Right hindlimb (tissue), 1 donor: ENCODE data around the gene ALPK3.
"Not testable (repeated sequence)": the region's sequence is repeated elsewhere in the genome, so short reads cannot be mapped to it uniquely, and the experiment has no call there.

ENCODE experiments used
- DNase-seq: peaks from one replicate; pipeline ENCODE4 v3.0.0-alpha.2; 2018

The ALPK3 gene

GRCh38 chr15:84876269-84876668 is 59.1 kb downstream of the ALPK3 start:
- no peak for DNase-seq

DNA sequence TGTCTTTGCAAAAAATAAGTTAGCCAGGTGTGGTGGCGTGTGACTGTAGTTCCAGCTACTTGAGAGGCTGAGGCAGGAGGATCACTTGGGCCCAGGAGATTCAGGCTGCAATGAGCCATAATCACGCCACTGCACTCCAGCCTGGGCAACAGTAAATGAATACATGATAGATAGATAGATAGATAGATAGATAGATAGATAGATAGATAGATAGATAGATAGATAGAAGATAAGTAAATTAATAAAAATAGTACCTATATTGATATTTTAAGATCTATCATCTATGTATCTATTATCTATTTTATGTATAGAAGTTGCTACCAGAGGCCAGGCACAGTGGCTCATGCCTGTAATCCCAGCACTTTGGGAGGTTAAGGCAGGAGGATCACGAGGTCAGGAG is 60.5 kb downstream of the ALPK3 start:
- DNase-seq: not testable (repeated sequence)

GRCh38 chr15:84878504-84878903 is 61.3 kb downstream of the ALPK3 start:
- peak; percentile 54 for DNase-seq

- DNase-seq: no peak
Observed at GRCh38 chr15:84879088-84879780, 62.1 kb downstream of the ALPK3 start.

DNA sequence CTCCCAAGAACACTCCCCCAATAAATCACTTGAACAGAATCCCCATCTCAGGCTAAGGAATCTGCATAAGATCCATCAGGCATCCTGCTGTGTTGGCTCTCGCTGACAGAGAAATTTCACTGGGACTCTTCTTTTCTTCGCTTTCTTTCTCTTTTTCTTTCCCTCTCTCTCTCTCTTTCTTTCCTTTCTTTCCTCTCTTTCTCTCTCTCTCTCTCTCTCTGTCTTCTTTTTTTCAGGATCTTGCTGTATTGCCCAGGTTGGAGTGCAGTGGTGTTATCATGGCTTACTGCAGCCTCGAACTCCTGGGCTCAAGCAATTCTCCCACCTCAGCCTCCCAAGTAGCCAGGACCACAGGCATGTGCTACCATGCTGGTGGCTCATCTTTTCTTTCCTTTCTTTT is 62.9 kb downstream of the ALPK3 start:
- no peak for DNase-seq

GRCh38 chr15:84880822-84881519 is 63.8 kb downstream of the ALPK3 start:
- DNase-seq: no peak

DNA sequence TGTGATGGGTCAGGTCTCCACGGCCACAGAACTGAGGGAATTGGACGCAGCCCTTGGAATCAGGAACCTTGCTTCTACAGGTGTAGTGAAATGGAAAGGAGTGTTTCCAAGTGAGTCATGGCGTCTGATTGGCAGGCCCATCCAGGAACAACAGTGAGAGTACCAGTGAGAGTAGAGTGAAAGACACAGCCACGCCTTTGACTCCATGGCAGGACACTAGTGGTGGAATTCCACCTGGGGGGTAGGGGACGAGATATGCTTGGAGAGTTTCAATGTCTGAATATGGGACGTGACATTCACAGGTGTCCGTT is 64.3 kb downstream of the ALPK3 start:
- DNase-seq: no peak

DNA sequence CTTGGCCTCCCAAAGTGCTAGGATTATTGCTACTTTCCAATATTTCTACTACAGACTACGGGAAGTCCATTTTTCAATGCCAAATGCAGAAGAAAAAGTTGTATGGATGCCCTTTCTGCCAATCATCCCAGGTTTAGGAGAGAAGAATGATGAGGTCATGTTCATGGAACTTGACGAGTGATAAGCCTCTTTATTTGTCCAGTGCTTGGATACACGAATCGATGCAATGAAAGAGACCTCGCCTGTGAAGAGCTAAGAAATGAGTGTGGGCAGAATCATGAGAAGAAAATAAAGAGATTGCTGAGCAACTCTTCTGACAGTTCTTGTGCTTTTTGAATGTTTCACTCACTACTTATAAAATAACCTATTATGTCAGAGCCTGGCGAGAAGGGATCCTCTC is 66.3 kb downstream of the ALPK3 start:
- no peak for DNase-seq

DNA sequence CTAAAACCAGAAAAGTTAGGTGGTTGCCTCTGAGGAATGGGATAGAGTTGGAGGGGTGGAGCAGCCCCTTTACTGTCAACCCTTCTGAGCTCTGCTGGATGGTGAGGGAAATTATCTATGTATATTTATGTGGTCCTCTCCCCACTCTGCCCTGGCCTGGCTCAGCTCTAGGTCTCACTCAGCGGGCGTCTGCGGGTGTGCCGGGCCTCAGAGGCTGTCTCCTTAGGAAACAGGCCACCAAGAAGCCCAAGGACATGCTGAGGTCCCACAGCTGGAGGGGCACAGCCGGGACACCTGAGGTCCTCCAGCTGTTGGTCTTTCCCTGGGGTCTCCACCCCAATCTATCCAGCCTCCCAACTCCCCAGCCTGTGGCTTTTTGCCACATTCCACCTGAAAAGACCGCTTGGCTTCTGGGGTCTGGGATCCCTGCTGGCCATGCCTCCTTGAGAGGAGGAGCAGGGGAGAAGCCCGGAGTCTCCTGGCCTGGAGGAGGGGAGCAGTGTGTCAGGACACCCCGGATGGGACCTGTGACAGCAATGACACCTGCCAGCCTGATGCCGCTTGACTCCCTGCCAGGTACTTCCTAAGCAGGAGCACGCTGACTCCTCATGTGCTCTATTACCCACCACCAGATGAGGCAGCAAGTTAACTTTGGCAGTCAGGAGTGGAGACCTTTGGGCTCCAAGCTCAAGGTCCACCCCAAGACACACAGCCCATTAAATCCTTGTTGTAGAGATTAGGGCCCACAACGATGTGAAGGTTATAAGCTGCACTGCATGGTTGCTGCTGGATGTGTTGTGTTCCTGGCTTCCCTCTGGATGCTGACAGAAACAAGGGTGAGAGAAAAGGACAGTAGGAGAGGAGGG is 67.0 kb downstream of the ALPK3 start, which contains the start of gene SLC28A1:
Gene SLC28A1 (plus strand): TSS at position 747 of the 866 bp plus-strand sequence. CDS start 3,099 bp downstream, outside the sequence.
- no peak for DNase-seq

GRCh38 chr15:84885801-84886200 is 68.6 kb downstream of the ALPK3 start:
- no peak for DNase-seq

DNA sequence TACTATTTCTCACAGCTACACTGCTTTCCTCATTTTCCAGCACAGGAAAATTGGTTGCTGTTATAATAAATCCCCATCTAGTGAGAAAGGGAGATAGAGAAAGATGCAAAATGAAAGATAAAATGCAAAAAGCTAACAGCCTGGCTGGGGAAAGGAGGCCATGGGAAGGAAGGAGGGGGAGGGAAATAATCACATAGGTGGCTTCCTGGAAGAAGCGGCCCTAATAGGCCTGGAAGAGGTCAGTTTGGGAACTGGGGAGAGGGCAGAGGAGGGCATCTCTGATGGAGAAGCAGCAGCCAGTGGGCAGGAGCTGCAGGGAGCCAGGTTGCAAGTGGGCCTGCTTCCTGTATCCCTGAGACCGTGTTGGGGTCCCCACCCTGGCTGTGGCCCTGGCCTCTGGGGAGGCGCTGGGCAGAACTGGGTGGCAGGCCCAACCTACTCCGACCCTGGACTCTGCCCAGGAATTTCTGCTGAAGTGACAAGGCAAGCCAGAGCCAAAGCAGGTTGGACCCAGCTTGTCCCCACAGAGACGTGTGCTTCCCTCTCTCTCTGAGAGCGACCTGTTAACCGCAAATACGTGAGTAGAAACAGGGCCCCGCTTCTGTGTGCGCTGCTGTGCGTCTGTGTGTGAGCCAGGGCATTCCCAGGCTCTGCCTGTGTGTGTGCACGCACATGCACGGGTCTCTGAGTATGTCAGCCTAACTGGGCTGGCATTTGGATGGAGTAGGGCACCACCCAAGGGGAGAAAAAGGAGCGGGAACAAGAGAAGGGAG is 69.2 kb downstream of the ALPK3 start:
- DNase-seq: no peak

- no peak for DNase-seq
Observed at GRCh38 chr15:84886984-84887299, 69.8 kb downstream of the ALPK3 start.

GRCh38 chr15:84887938-84888337 is 70.8 kb downstream of the ALPK3 start:
- DNase-seq: no peak

GRCh38 chr15:84888639-84889038 is 71.5 kb downstream of the ALPK3 start:
- no peak for DNase-seq

DNA sequence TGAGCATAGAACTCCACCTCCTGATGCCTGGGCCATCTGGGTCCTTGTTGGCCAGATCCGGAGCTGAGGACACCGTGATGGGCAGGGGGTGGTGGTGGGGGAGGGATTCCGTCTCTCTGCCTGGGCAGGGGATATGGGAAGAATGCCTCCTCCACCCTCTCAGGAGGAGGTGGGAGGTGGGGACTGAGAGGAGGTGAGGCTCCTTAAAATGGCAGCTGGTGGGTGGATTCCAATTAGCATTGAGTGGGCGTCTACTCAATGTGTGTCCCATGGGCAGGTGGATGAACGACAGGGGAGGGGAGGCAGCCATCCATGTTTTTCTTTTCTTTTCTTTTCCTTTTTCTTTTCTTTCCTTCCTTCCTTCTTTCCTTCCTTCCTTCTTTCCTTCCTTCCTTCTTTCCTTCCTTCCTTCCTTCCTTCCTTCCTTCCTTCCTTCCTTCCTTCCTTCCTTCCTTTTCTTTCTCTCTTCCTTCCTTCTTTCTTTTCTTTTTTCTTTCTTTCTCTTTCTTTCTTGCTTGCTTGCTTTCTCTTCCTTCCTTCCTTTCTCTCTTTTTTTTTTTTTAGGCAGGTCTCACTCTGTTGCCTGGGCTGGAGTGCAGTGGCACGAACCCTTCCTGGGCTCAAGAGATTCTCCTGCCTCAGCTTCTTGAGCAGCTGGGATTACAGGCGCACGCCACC is 72.3 kb downstream of the ALPK3 start:
- no peak for DNase-seq

GRCh38 chr15:84889991-84890669 is 73.0 kb downstream of the ALPK3 start:
- no peak for DNase-seq

DNA sequence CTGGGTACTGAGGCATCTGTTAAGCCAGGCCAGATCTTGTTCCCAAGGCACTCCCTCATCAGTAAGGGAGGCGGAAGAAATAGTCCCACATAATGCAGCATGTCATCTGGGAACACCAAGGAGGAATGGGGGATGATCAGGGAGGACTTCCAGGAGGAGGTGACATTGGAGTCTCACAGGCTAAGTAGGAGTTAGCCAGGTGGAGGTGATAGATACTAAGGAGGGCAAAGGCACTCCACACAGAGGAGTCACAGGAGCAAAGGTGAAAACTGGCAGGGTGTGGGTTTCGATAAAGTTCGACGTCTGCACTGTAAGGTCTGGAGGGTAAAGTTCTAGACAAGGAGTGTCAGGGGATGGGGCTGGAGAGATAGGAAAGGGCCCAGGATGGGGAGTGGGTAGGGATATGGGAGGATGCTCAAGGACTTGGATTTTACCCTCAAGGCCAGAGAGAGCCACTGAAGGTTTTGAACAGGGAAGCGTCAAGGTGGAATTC is 73.6 kb downstream of the ALPK3 start:
- DNase-seq: no peak

DNA sequence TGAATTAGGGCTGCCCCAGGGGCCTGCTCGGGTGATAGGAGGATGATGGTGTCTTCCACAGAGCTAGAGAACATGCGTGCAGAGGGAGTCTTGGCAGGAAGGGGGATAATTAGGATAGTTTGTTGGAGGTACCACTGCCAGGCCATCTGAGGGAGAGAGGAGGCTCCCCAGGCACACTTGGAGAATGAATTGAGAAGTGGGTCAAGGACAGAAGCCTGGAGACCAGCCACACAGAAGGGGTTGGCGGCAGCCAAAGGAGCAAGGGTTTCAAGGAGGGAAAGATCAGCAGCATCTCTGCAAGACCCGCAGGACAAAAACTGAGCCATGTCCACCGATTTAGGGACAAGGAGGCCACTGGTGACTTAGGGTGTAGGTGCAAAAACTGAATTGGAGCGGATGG is 74.2 kb downstream of the ALPK3 start:
- no peak for DNase-seq

DNA sequence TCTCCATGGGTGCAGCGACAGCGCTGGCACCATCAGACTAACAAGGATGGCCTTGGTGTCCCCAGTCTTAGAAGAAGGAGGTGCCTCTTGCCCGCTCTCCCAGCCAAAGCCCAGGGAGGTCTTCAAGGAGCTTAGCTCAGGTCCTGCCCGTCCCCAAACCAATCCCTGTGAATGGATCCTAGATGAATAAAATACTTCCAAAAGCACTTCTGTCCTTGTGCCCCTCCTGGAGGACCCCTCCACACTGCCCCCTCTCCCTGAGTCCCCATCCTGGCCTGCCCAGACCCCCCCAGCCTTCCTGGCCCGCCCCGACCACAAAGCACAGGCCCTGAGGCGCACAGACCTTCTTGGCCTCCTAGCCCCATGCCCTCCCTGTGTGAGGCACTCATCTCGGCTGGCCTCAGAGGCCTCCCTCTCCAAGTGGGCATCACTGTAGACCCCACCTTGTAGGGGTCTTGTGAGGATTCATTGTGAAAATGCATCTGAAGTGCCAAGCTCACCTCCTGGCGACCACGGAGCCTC is 75.7 kb downstream of the ALPK3 start:
- no peak for DNase-seq

DNA sequence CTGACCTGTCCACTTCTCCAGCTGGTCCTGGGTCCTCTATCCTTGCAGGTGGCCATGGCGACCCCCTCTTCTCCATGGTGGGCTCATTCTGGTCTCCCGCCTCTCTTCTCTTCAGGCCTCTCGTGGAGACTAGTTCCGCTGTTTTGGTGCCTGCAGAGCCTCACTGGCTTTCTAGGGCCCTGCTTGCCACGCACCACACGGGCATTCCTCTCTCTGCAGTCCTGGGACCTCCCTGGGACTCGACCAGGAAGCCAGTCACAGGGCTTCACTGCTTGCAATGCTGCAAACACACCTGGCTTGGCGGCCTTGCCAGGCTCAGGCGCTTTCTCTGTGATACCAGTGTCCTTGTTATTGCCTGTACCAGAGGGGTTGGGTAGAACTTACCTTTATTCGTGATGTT is 76.5 kb downstream of the ALPK3 start:
- DNase-seq: no peak

DNA sequence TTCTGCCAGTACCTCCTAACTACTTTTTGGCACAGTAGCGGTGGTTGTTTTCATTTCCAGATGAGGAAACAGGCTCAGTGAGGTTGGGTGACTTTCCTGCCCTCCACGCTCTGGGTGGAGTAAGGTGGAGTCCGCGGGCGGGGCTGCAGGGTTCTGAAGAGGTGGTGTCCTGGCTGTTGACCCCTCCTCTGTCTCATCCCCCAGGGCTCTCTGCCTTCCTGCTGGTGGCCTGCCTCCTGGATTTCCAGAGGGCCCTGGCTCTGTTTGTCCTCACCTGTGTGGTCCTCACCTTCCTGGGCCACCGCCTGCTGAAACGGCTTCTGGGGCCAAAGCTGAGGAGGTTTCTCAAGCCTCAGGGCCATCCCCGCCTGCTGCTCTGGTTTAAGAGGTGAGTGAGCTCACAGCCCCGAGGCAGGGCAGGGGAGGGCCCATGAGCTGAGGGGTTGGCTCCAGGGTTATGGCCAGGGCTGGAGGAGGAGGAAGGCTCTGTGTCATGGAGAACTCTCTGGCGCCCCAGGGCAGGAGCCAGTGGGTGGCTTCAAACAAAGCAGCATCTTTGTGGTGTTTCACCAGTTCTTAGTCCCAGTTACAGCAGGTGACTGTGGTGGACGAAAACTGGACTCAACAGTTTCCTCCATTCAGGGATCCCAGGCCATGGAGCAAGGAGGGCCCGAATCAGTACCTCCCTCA is 77.7 kb downstream of the ALPK3 start:
- no peak for DNase-seq
